GM21360 (cell line): ENCODE results near the gene KCTD17.

Source experiments
- ATAC-seq: cut with Tn5 transposase; IDR thresholded peaks from one replicate; pipeline ENCODE4 v1.9.1; 2021; ENCODE audit warnings: mild to moderate bottlenecking, moderate library complexity; ENCODE audit not compliant: unreplicated experiment

The KCTD17 gene

DNA sequence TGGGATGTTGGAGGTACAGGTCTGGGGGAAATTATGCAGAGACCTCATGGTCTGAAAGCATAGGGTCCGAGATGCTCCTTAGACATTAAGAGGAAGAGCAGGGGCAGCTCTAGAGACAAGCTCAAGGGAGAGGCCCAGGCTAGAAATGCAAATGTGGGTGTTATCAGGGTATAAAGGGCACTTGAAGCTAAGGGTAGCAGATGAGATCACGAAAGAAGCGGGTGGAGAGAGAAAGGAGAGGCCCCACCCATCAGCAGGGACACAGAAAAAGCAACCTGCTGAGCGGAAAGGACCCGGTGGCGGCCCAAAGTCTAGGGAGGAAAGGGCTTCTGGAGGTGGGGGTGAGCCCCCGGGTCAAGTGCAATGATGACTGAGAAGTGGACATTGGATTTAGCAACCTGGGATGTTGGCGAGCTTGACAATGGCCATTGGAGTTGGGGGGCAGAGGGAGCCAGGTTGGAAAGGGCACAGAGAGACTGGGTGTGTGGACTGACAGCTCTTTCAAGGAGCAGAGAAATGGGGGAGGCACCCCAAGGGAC, 49.1 kb downstream of the KCTD17 start:
- ATAC-seq, result no peak

DNA sequence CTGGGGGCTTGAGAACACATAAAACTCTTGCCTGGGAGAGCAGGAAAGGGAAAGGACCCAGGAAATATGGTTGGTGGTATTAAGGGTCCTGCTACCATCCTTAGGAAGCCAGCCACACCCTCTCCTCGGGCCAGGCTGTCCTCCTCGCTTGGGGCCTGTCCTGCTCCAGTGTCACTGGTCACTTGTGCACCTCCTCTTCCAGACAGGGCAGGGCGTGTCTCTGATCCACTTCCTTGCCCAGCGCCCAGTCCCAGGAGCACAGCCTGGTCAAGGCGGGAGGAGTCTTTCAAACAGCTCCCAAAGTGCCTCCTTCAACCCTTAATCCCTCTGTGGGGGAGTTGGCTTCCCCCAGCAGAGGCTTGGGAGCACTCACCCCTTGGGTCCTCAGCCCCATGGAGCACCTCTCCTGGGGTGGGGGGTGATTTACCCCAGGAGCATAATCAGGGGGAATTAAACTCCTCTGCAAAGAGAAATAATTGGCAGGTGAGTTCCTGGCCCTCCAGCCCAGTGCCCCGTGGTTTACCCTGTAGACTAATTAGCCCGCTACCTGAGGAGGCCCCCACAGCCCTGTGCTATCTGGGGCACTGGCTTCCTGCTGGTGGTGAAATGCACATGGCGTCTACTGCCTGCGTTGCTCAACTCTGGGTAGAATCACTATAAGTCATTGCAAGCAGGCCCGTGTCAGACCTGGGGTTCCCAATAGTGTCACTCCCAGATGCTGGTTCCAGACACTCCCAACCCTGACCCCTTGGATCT, 49.9 kb downstream of the KCTD17 start:
- ATAC-seq, result no peak

DNA sequence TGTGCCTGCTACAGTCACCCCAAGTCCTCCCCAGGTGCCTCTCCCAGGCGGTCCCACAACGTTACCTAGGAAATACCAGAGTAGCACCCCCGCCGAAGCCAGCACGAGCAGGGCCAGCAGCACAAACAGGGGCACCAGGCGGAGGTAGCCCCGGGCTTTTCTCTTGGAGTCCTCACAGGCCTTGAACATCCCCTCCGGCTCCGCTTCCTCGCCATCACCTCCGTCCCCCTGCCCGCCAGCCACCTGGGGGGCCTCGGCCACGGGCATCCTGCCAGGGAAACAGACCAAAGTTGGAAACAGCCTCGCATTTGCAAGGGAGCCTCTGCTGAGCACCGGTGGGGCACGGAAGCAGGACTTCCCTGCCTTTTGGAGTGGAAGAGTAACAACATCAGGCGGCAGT, 51.6 kb downstream of the KCTD17 start:
- no peak for ATAC-seq

DNA sequence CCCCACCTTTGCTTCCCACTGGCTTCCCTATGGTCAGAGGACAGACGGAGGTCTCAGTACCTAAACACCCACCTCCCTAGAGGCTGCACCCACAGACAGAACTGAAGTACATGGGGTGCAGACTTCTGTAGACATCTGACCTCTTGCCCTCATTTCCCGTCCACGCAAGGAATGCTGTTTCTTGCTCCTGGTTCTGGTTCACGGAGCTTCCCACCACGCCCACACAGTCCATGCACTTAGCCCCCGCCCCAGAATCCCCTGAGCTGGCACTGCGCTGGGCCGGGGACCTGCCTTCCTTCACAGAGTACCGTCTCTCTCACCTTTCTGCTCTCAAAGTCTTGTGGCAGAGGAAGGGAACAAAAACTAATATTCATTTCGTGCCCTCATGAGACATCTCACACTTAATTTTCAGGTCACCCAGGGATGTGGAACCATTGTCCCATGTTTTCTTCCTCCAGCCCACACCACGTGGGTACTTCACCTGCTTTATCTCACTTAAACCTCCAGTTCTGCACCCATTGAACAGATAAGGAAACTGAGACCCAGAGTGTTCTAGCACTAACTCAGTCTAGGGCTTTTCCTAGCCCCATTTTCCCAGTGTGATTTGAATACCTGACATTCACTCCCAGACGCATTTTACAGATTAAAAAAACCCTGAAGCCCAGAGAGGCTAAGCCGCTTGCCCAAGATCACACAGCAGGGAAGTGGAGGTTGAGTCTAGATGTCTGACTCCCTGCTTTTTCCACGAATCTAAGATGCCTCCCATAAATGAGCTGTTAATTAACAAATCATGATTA, 52.3 kb downstream of the KCTD17 start:
- no peak for ATAC-seq

DNA sequence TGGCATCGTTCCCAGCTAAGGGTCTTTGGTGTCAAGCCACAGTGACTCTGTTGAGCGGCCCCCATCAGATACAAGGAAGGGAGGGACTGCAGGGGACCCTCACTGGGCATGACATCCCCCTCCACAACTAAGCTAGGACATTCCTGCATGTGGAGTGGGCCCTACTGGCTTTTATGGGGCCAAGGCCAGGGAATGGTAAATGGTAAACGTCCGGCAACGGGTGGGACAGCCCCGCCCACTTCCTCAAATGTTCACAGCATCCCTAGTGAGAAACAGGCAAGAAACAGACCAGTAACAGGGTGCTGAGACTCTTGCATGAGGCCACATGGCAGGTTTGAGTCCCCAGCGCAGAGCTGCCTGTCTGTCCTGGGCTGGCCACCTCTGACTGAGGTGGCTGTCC, 53.6 kb downstream of the KCTD17 start:
- ATAC-seq, result no peak

DNA sequence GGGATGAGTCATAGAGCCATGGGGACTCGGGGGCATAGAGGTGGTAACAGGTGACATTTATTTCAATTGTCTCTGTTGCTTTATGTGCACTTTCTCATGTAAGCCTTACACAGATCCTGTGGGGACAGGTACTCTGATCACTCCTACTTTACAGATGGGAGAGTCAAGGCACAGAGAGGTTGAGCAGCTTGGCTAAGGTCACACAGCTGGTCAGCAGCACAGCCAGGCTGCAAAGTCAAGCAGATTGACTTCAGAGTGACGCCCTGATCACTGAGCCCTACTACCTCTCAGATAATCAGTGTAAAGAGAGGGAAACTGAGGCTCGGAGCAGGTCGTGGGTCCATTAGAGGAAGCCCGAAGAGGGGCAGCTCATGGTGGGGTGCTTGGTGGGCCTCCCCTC, 54.4 kb downstream of the KCTD17 start:
- no peak for ATAC-seq

DNA sequence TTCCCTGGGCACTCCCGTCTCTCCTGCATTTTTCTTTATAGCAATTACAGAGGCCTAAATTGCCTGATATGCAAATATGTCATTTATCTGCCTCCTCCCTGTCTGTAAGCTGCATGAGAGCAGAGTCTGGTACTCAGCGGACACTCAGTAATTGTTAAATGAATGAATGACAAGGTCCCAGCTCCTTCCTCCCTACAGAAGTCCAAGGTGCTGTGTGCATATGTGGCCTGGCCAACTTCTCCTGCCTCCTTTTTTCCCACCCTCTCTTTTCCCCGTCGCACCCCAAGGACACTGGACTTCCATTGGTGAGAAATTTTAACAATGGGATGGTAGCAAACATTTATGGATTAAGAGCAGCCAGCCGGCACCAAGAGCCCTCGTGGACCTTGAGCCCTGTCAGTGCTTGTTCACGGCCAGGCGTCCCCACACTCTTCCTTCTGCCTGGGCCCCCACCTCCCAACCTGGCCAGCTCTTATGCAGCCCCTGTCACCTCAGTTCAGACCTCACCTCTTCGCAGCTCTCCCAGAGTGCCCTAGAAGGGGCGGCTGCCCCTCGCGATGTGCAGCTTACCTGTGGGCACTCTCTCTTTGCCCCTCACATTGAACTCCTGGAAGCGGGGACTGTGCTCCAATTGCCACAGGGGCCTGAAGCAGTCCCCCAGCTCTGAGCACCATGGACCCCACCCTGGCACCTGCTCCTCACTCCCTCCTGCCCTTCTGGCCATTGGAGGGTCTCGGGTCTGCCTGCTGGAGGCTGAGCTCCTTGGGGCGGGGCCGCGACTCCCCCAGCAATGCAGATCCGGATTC, 56.5 kb downstream of the KCTD17 start:
- ATAC-seq, result no peak

DNA sequence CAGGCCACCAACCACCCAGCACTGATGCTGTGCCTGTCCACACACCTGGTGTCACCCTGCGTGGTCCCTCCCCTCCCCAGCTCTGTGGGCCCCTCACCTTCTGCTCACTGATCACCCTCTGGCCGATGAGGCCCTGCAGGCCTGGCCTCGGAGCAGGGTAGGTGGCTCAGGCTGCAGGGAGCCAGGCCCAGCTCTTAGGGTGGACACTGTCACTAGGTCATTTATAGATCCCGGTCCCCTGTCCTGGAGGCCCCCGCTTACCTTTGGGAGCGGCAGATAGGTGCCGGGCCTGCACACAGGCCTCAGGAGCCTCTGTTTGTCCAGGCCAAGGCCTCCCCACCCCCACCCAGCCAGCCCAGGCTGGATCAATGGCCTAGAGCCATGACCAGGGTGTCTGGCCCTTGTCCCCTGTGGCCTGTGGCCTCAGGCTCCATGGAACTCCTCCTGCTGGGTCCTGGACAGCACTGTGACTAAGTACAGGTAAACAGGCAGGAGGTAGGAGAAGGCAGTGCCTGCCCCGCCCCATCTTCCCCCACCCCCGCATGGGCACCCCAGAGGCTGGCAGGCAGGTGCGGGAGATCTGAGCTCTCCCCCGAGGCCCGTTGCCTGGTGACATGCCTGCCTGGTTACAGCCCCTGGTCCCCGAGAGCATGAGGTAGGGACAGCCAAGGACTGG, 57.8 kb downstream of the KCTD17 start, which contains the start of gene TMPRSS6:
TMPRSS6 (minus strand) TSS at position 472 of the 676 bp plus-strand sequence. CDS start 6,296 bp downstream, outside the sequence.
- ATAC-seq, result no peak

DNA sequence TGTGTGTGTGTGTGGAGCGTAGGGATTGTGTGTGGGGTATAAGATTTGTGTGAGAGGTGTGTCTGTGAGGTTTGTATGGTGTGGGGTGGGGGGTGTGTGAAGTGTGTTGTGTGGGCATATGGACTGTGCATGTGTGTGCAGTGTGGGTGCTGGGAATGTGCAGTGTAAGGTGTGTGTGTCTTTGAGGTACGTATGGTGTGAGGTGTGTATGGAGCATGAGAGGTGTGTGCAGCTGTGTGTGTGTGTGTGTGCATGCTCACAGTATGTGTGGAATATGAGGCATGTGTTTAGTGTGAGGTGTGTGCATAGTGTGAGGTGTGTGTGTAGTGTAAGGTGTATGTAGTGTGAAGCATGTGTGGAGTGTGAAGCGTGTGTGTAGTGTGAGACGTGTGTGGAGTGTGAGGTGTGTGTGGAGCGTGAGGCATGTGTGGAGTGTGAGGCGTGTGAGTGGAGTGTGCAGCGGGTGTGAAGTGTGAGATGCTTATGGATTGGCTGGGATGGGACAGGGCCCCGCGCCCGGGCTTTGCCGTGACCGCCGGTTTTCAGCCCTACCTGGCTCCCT, 59.7 kb downstream of the KCTD17 start:
- ATAC-seq, result no peak

DNA sequence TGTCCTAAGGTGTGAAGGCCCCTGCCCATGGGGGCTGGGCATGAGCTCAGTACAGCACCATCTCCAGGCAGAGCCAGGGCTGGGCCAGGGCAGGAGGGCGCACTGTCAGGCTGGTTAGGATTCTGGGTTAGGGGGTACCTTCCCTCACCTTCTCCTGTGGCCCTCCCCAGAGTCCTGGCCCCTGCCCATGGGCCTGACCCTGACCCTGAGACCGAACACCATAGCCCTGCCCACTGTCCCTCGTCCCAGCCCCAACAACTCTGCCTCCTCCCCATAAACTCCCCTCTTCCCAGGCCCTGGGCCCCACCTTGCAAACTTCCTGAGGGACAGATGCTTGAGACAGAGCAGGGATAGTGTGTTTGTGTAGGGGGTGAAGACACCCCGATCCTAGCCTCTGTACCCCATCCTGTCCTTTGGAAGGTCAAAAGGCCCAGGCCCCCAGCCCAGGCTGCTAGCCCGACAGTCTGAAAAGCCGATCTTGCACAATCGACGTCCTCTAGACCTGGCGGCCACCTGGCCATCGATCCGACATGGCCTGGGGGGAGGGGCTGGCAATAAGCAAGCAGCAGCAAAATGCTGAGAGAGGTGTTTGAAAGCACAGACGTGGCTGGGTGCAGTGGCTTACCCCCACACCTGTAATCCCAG, 60.7 kb downstream of the KCTD17 start:
- no peak for ATAC-seq
